ENCODE data around the gene SLC39A5. TPM values are rescaled to one million over a fixed set of nuclear protein-coding genes. Genes with fewer than 3 reads are reported as not detected.

Gene SLC39A5
- total and polyA plus RNA-seq, 2 of the 8 experiments (the other 6 are each of a cell fraction or from before 2014, with no cell fraction given), result 0.27 TPM; not detected in 1

- Histone ChIP-seq H3K23ac (ENCODE audit: insufficient read length) (no peak within 1 kb of the TSS), H2AFZ (ENCODE audit: low read length) (peak within 1 kb of the TSS; percentile 72), H3K27me3 (replicated peaks in 1 of 4; ENCODE audit: control insufficient read depth in 3 of 4, extremely low read depth in 1 of 4, insufficient read depth in 3 of 4, low read length in 3 of 4) (no peaks in the 10 kb centered on the region), H3K4me2 (ENCODE audit: insufficient read depth in 1 of 2, low read depth in 2 of 2, low read length in 2 of 2) (peak within 1 kb of the TSS; percentile 83 to 86), H2BK20ac (ENCODE audit: low read length) (no peak within 1 kb of the TSS), H3K18ac (ENCODE audit: extremely low read depth, low read length) (peak within 1 kb of the TSS; percentile 93; the same call in 1 of the 2 replicates), H3K79me2 (ENCODE audit: control insufficient read depth in 1 of 2, insufficient read depth in 2 of 2, low read length in 2 of 2) (no peaks in the 10 kb centered on the region), H4K20me1 (replicated peaks in 1 of 2; ENCODE audit: control insufficient read depth in 1 of 2, insufficient read depth in 2 of 2, low read length in 2 of 2) (peaks cover 0 to 2% of the 10 kb centered on the region in 2 experiments), H3K36me3 (ENCODE audit: control insufficient read depth in 2 of 4, insufficient read depth in 4 of 4, low read length in 3 of 4) (peaks cover 0 to 23% (median 4%) of the 10 kb centered on the region in 4 experiments; a peak in 3 of 8 replicates), H3K4me3 (ENCODE audit: extremely low read depth in 1 of 4, insufficient read depth in 2 of 4, low read depth in 3 of 4, low read length in 4 of 4) (peak within 1 kb of the TSS; percentile 82 to 88 (median 87)), H2BK120ac (replicated peaks; ENCODE audit: low read depth, low read length) (no peak within 1 kb of the TSS), H4K8ac (ENCODE audit: extremely low read depth, insufficient read depth, low read length) (peak within 1 kb of the TSS; percentile 77; the same call in 1 of the 2 replicates), H2BK12ac (ENCODE audit: low read depth, low read length) (peak within 1 kb of the TSS; percentile 27; the same call in 1 of the 2 replicates), H3K4ac (replicated peaks; ENCODE audit: insufficient read length, low read depth, low read length) (no peak within 1 kb of the TSS), H3K9me3 (ENCODE audit: insufficient read depth in 2 of 2, low read depth in 1 of 2, low read length in 1 of 2) (no peaks in the 10 kb centered on the region), H2BK15ac (ENCODE audit: low read length) (peak within 1 kb of the TSS; percentile 96; the same call in 1 of the 2 replicates), H2BK5ac (ENCODE audit: low read depth, low read length) (peak within 1 kb of the TSS; percentile 99; the same call in 1 of the 2 replicates), H3K27ac (ENCODE audit: low read depth, low read length) (peak within 1 kb of the TSS; percentile 84), H3K56ac (replicated peaks; ENCODE audit: insufficient read length, low read depth, low read length) (no peak within 1 kb of the TSS), H4K91ac (replicated peaks; ENCODE audit: insufficient read length, low read length) (peak within 1 kb of the TSS; percentile 83), H3K14ac (ENCODE audit: insufficient read length) (no peak within 1 kb of the TSS), H3K79me1 (ENCODE audit: low read depth, low read length) (no peaks in the 10 kb centered on the region), H3K9ac (replicated peaks in 1 of 4; ENCODE audit: extremely low read depth in 1 of 4, low read depth in 3 of 4, low read length in 3 of 4) (peak within 1 kb of the TSS; percentile 74 to 84 (median 84)), H3K23me2 (ENCODE audit: low read depth, low read length) (peaks cover 7% of the 10 kb centered on the region; the same call in 1 of the 2 replicates), H3K4me1 (replicated peaks in 1 of 4; ENCODE audit: control insufficient read depth in 3 of 4, insufficient read depth in 4 of 4, low read length in 3 of 4) (peaks cover 0 to 9% (median 3%) of the 10 kb centered on the region in 4 experiments; a peak in 4 of 7 replicates), H4K5ac (ENCODE audit: insufficient read length, low read depth, low read length) (peak within 1 kb of the TSS; percentile 80), H2AK5ac (ENCODE audit: low read depth, low read length) (no peak within 1 kb of the TSS; the same call in 1 of the 2 replicates)
- POLR2A ChIA-PET (ENCODE audit: partially characterized antibody), result interaction anchor here (0.6 to 2.8 kb wide), 44 partner anchors 9 to 222 kb away, joined by 3 to 24 read pairs (median 4); partner anchors contain the start of genes ANKRD52, CS, ESYT1 and MYL6
- DNase-seq (ENCODE audit: low read depth in 1 of 2, low spot score in 2 of 2), result peak; percentile 51 to 95
- CTCF ChIA-PET (ENCODE audit: partially characterized antibody), result interaction anchor here (0.5 to 3.4 kb wide), 28 partner anchors 8 to 387 kb away, joined by 3 to 20 read pairs (median 4); partner anchors contain the start of genes ANKRD52 and RNF41
- WGBS, 2 experiments (ENCODE audit: extremely low coverage in 1 of 2, insufficient coverage in 1 of 2, insufficient read length in 1 of 2, insufficient replicate concordance in 2 of 2, low coverage in 1 of 2, low lambda C conversion rate in 2 of 2, missing lambda C conversion rate in 1 of 2), result 2% methylated on average over 64 of the region's 68 CpGs; no CpG with 5 or more reads in 1 of the 2 experiments
- FAIRE-seq, result no peak
- no peak for TF ChIP-seq SRF (IDR thresholded peaks at IDR 0.05; ENCODE audit: low read depth, low read length)
- TF ChIP-seq ATF3 (IDR thresholded peaks at IDR 0.05; ENCODE audit: insufficient read depth, low read depth, low read length), result no peak
- TF ChIP-seq POLR2A (IDR thresholded peaks at IDR 0.05; ENCODE audit: control extremely low read depth in 1 of 2, low read depth in 2 of 2, low read length in 2 of 2), result peak; percentile 51 to 85
- no peak for TF ChIP-seq SP2 (IDR thresholded peaks at IDR 0.05; ENCODE audit: low read length)
- TF ChIP-seq POLR2AphosphoS5 (IDR thresholded peaks at IDR 0.05; ENCODE audit: low read depth, low read length), result peak; percentile 76
- TF ChIP-seq RBBP5 (IDR thresholded peaks at IDR 0.05; ENCODE audit: borderline replicate concordance, low read depth, low read length), result peak; percentile 84; the same call in 1 of the 2 replicates
- TF ChIP-seq TBP (IDR thresholded peaks at IDR 0.05; ENCODE audit: low read depth, low read length), result peak; percentile 83
- TF ChIP-seq SP1 (IDR thresholded peaks at IDR 0.05; ENCODE audit: low read depth, low read length), result 0 out of 2 replicates have a peak, but pooled peaks have one; percentile 12
- TF ChIP-seq BRCA1 (IDR thresholded peaks at IDR 0.05; ENCODE audit: low read depth, low read length), result no peak; the same call in 1 of the 2 replicates
- TF ChIP-seq BCL11A (IDR thresholded peaks at IDR 0.05; ENCODE audit: low read depth in 2 of 2, low read length in 2 of 2), result no peak
- TF ChIP-seq TAF7 (optimal IDR thresholded peaks at IDR 0.05; ENCODE audit: borderline replicate concordance, low read depth, low read length), result peak; percentile 63
These were observed 37.0 kb downstream of the SLC39A5 start, which contains the start of gene COQ10A for GRCh38 chr12:56266693-56267442. Gene COQ10A (plus strand): TSS chr12:56266942. CDS start chr12:56267119, 177 bp downstream.
